Measurements from ENCODE around the gene MRPL14.

- TF ChIP-seq, protein P1, sequence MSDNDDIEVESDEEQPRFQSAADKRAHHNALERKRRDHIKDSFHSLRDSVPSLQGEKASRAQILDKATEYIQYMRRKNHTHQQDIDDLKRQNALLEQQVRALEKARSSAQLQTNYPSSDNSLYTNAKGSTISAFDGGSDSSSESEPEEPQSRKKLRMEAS (IDR thresholded peaks at IDR 0.05): no peak
- TF ChIP-seq, protein P2, sequence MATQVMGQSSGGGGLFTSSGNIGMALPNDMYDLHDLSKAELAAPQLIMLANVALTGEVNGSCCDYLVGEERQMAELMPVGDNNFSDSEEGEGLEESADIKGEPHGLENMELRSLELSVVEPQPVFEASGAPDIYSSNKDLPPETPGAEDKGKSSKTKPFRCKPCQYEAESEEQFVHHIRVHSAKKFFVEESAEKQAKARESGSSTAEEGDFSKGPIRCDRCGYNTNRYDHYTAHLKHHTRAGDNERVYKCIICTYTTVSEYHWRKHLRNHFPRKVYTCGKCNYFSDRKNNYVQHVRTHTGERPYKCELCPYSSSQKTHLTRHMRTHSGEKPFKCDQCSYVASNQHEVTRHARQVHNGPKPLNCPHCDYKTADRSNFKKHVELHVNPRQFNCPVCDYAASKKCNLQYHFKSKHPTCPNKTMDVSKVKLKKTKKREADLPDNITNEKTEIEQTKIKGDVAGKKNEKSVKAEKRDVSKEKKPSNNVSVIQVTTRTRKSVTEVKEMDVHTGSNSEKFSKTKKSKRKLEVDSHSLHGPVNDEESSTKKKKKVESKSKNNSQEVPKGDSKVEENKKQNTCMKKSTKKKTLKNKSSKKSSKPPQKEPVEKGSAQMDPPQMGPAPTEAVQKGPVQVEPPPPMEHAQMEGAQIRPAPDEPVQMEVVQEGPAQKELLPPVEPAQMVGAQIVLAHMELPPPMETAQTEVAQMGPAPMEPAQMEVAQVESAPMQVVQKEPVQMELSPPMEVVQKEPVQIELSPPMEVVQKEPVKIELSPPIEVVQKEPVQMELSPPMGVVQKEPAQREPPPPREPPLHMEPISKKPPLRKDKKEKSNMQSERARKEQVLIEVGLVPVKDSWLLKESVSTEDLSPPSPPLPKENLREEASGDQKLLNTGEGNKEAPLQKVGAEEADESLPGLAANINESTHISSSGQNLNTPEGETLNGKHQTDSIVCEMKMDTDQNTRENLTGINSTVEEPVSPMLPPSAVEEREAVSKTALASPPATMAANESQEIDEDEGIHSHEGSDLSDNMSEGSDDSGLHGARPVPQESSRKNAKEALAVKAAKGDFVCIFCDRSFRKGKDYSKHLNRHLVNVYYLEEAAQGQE (IDR thresholded peaks at IDR 0.05): no peak
- TF ChIP-seq ATF3 (IDR thresholded peaks at IDR 0.05) (no peak), SP1 (IDR thresholded peaks at IDR 0.05) (no peak), HNF4A (conservative IDR thresholded peaks at IDR 0.05) (no peak)
- TF ChIP-seq, protein P3, sequence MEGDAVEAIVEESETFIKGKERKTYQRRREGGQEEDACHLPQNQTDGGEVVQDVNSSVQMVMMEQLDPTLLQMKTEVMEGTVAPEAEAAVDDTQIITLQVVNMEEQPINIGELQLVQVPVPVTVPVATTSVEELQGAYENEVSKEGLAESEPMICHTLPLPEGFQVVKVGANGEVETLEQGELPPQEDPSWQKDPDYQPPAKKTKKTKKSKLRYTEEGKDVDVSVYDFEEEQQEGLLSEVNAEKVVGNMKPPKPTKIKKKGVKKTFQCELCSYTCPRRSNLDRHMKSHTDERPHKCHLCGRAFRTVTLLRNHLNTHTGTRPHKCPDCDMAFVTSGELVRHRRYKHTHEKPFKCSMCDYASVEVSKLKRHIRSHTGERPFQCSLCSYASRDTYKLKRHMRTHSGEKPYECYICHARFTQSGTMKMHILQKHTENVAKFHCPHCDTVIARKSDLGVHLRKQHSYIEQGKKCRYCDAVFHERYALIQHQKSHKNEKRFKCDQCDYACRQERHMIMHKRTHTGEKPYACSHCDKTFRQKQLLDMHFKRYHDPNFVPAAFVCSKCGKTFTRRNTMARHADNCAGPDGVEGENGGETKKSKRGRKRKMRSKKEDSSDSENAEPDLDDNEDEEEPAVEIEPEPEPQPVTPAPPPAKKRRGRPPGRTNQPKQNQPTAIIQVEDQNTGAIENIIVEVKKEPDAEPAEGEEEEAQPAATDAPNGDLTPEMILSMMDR (IDR thresholded peaks at IDR 0.05; ENCODE audit: low read depth, low read length, missing input control): no peak
Observed at GRCh38 chr6:44090465-44090864, 36.8 kb downstream of the MRPL14 start.

All from liver (tissue), 3 donors.